SKM-1 (cell line): ENCODE results near the gene GPC6.

Source experiments
- DNase-seq: peaks from one replicate; lab custom pipeline; 2025; ENCODE audit not compliant: unreplicated experiment; lab: John Stamatoyannopoulos, UW

The GPC6 gene

GRCh38 chr13:94227255-94227879 lies 1000.8 kb downstream of the GPC6 start:
- DNase-seq, result no peak

- DNase-seq, result no peak
Observed at GRCh38 chr13:94228763-94229162, 1002.2 kb downstream of the GPC6 start.

- DNase-seq, result no peak
Observed at GRCh38 chr13:94232161-94232950, 1005.7 kb downstream of the GPC6 start.

DNA sequence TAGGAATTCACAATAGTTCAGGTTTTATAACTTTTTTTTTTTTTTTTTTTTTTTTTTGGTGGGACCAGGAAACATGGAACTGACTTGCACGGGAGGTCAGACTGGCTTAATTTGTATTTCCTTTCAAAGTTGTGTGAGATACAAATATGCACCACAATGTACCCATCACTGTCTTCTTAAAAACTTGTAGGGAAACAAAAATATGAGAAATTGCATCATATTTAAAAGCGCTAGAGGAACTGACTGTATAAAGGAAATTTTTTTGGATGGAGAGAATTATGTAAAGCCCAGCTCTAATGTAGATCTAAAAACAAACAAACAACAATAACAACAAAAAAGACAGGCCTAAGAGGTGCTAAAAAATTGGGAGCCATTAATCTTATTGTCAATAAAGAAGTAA lies 1006.3 kb downstream of the GPC6 start:
- DNase-seq, result no peak

DNA sequence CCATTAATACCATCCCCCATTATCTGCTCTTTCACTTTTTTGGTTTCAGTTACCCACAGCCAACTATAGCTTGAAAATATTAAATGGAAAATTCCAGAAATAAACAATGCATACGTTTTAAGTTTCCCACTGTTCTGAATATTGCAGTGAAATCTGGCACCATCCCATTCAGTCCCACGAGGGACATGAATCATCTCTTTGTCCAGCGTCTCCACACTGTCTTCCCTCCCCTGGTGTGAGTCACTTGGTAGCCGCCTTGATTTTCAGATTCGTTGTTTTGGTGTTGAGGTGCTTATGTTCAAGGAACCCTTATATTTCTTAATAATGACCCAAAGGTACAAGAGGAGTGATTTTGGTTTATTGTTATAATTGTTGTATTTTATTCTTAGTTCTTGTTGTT lies 1006.8 kb downstream of the GPC6 start:
- no peak for DNase-seq

- no peak for DNase-seq
Observed at GRCh38 chr13:94233837-94234236, 1007.2 kb downstream of the GPC6 start.

DNA sequence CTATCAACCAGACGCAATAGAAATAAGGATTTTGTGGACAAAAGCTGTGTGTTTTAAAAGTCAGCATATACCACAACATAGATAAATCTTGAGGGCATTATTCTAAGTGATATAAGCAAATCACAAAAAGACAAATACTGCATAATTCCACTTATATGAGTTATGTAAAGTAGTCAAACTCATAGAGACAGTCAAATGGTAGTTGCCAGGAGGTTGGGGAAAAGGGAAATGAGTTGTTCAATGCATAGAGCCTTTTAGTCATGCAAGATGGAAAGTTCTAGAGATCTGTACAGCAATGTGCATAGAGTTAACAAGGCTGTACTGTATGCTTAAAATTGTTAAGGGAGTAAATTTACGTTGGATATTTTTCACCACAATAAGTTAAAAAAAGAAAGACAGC lies 1008.1 kb downstream of the GPC6 start:
- no peak for DNase-seq

- DNase-seq, result no peak
Observed at GRCh38 chr13:94236132-94236531, 1009.5 kb downstream of the GPC6 start.

DNA sequence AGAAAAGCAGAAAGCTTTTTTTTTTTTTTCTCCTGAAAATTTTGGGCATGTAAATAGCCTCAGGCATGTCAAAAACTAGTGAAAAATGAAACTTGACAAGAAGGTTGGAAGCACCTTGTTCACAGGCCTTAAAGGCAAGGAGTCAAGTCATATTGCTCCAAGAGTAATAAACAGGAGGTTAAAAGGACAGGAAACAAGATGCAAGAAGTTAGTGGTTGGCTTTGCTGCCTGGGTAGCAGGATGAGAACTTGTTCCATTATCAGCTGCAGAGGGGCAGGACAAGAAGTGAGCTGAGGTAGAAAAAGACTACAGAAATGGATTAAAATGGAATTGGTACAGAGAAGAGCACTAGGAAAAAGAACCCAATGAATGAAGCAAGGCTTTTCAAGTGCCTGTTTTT lies 1010.3 kb downstream of the GPC6 start:
- no peak for DNase-seq

DNA sequence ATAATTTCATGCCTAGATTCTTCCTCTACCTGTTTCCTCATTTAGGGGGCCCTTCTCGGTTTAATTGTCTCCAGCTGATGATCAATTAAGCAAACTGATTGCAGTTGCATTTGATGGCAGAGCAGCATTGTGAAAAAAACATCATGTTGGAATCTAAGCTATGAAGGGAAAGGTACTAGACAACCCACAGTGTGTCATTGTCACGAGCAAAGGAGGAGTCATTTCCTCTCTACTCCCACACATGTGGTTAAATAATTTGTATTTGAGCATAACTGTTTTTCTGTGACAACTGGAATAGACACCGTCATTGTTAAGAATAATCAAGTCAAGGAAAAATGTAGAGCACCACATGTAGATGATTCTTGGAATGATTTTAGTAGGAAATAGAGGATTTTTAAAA lies 1012.5 kb downstream of the GPC6 start:
- no peak for DNase-seq

DNA sequence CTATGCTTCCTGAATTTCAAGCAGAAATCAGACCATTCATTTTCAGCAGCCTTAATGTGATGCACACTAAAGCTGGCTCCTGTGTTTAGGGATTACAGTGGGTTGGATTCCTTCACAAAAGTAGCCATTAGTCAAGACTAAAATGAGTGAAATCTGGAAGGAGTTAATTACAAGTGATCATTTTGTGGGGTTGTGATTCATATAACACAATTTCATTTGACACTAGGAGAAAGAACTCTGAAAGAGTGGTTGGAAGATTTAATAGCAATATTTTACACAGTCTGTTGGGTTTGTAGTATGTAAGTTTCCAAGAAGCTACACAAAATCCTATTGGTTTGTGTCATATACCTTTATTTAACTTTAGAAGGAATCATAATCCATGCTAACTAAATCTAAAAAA lies 1015.9 kb downstream of the GPC6 start:
- no peak for DNase-seq

GRCh38 chr13:94243551-94243950 lies 1016.9 kb downstream of the GPC6 start:
- no peak for DNase-seq

DNA sequence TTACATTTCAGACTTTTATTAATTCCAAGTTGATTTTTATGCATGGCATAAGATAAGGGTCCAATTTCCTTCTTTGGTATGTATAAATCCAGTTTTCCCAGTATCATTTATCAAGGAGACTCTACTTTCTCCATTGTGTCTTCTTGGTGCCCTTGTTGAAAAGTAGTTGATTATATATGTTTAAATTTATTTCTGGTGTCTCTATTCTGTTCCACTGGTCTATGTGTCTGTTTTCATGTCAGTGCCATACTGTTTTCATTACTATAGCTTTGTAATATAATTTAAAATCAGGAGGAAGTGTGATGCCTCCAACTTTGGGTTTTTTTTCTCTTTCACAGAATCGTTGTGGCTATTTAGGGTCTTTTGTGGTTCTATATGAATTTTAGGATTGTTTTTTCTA lies 1019.9 kb downstream of the GPC6 start:
- DNase-seq, result no peak

DNA sequence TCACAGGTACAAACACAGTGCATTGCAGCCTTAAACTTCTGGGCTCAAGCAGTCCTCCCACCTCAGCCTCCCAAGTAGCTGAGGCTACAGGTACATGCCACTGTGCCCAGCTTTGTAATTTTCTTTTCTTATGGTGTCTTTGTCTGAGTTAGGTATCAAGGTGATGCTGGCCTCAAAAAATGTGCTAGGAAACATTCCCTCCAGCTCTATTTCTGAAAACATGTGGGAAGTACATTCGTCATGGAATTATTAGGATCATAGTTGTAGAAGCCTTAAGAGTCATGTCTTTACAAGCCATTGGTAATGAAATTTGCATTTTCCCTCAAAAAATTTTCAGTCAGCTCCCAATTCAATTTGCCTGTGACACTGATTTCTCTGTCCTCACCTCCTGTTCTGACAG lies 1021.3 kb downstream of the GPC6 start:
- DNase-seq, result no peak

- DNase-seq, result no peak
Observed at GRCh38 chr13:94248454-94249228, 1022.0 kb downstream of the GPC6 start.

GRCh38 chr13:94249512-94249911 lies 1022.9 kb downstream of the GPC6 start:
- DNase-seq, result no peak

GRCh38 chr13:94251831-94252608 lies 1025.4 kb downstream of the GPC6 start:
- no peak for DNase-seq

DNA sequence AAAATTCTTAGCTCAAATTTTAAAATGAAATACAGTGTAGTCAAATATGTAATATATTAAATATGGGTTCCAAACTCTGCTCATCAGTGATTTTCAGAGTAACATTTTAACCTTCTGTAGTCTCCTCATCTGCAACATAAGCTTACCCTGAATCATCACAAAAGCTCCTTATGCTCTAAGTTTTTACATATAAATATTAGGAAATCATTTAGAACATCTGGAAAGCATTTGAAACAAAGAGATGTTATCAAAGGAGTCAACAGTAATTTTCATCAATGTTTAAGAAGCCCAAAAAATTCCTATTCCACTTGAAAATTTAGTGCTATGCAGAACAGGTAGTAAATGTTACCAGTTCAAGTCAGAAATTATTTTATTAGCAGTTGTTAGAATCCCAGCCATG lies 1028.1 kb downstream of the GPC6 start:
- DNase-seq, result no peak

GRCh38 chr13:94256721-94257120 lies 1030.1 kb downstream of the GPC6 start:
- no peak for DNase-seq

- DNase-seq, result no peak
Observed at GRCh38 chr13:94259984-94260383, 1033.4 kb downstream of the GPC6 start.

DNA sequence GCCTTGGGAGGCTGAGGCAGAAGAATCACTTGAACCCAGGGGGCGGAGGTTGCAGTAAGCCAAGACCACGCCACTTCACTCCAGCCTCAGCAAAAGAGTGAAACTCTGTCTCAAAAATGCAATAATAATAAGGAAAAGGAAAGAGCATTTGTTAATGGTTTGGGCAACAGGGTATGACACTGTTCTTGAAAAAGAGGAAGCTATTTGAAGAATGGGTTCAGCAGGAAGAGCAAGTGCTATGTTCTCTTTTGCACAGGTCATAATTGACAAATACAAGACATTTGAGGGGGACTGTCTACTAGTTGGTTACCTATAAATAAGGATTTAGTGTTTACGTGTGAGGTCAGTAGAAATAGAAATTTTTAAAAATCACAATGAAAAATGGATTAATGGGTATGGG lies 1034.6 kb downstream of the GPC6 start:
- peak; percentile 55 for DNase-seq
